Prostate gland (tissue), 2 donors: ENCODE measurements around the gene USP43. TPM values are rescaled to one million over a fixed set of nuclear protein-coding genes. Genes with fewer than 3 reads are reported as not detected.

Experiments
- DNase-seq: peaks from one replicate; pipeline ENCODE4 v3.0.0-alpha.2; 2019; ENCODE audit warnings: low spot score
- H3K27ac ChIP-seq, 2 donors: fragments of 200-600 bp; sonication (generic); 2 replicates each; pipeline ENCODE4 v1.5.1; 2017 to 2019
- H3K27me3 ChIP-seq: fragments of 200-600 bp; sonication (generic); replicated peaks from 2 replicates; pipeline ENCODE4 v1.5.1; 2019; ENCODE audit not compliant: insufficient read depth
- H3K36me3 ChIP-seq, 2 donors: fragments of 200-600 bp; sonication (generic); 1 replicate in 1 of 2; 2 replicates in 1 of 2; pipeline versions ENCODE4 v1.5.1 to v1.8.1; 2017 to 2019
- H3K4me1 ChIP-seq: fragments of 200-600 bp; sonication (generic); replicated peaks from 2 replicates; pipeline ENCODE4 v1.5.1; 2019
- H3K4me3 ChIP-seq, 2 donors: fragments of 200-600 bp; sonication (generic); 2 replicates each; pipeline ENCODE4 v1.5.1; 2017 to 2019
- H3K9me3 ChIP-seq: fragments of 200-600 bp; sonication (generic); 2 replicates; pipeline ENCODE4 v1.5.1; 2017
- CTCF ChIP-seq, 4 experiments: fragments of 200-600 bp in 2 of 4; fragments of 450-650 bp in 2 of 4; sonication (generic) in 2 of 4; IDR thresholded peaks; 1 replicate in 3 of 4; 2 replicates in 1 of 4; pipeline ENCODE4 v1.5.1; 2016 to 2019; ENCODE audit warnings: antibody characterized with exemption in 4 of 4, mild to moderate bottlenecking in 2 of 4, moderate library complexity in 2 of 4
- POLR2A ChIP-seq: fragments of 450-650 bp; IDR thresholded peaks from one replicate; pipeline ENCODE4 v1.6.1; 2016; ENCODE audit warnings: antibody characterized with exemption, mild to moderate bottlenecking
- POLR2AphosphoS5 ChIP-seq: sonication (generic); formaldehyde crosslinking; IDR thresholded peaks from one replicate; pipeline ENCODE4 v1.6.1; 2017; ENCODE audit warnings: antibody characterized with exemption
- WGBS: methylation state at CpG from one replicate; pipeline ENCODE4 v1.1.5; 2018; 5-methylcytosine and 5-hydroxymethylcytosine counted together
- intact Hi-C: fragments of 100-400 bp; cut with DNase I; formaldehyde crosslinking; loops from one replicate; pipeline ENCODE4 v1.14.2; 2022
- total RNA-seq, 2 donors: library from RNA; depleted of rRNA; stranded (reverse); fragments of >200 nt; gene quantifications; one replicate each; pipeline ENCODE4 v1.1.0, GENCODE V29; 2016

USP43 gene
- total RNA-seq, 2 donors from 2014 or later, result 28.2 to 33.2 TPM

GRCh38 chr17:9612006-9612405 lies 33.3 kb upstream of the USP43 start:
- WGBS, result 73% methylated on average over 9 of the region's 9 CpGs

GRCh38 chr17:9615486-9615885 lies 29.8 kb upstream of the USP43 start:
- intact Hi-C loops, result no loop called here

More at GRCh38 chr17:9612006-9612405, 33.3 kb upstream of the USP43 start:
- no peak overlapping the region for H3K27ac ChIP-seq
- H3K27me3 ChIP-seq, result no peaks in the 10 kb centered on the region
- no peaks in the 10 kb centered on the region for H3K36me3 ChIP-seq
- TF ChIP-seq POLR2A (no peak), POLR2AphosphoS5 (no peak), CTCF (IDR thresholded peaks at IDR 0.05) (no peak)
- no peaks in the 10 kb centered on the region for H3K4me1 ChIP-seq
- H3K9me3 ChIP-seq, result no peaks in the 10 kb centered on the region
- no peak overlapping the region for H3K4me3 ChIP-seq
- intact Hi-C loops, result no loop called here
- DNase-seq, result no peak

GRCh38 chr17:9622961-9623360 lies 22.4 kb upstream of the USP43 start:
- Histone ChIP-seq H3K4me3 (no peak overlapping the region), H3K27me3 (no peaks in the 10 kb centered on the region), H3K4me1 (no peaks in the 10 kb centered on the region), H3K27ac (no peak overlapping the region), H3K36me3 (no peaks in the 10 kb centered on the region), H3K9me3 (no peaks in the 10 kb centered on the region)
- no peak for TF ChIP-seq CTCF (IDR thresholded peaks at IDR 0.05)
- TF ChIP-seq POLR2A, result no peak
- TF ChIP-seq POLR2AphosphoS5, result no peak
- no peak for DNase-seq
- intact Hi-C loops, result no loop called here

More at GRCh38 chr17:9615486-9615885, 29.8 kb upstream of the USP43 start:
- no peaks in the 10 kb centered on the region for H3K36me3 ChIP-seq
- H3K9me3 ChIP-seq, result no peaks in the 10 kb centered on the region
- no peaks in the 10 kb centered on the region for H3K27me3 ChIP-seq
- no peak overlapping the region for H3K4me3 ChIP-seq
- no peak for DNase-seq
- WGBS, result 43% methylated on average over 2 of the region's 2 CpGs
- H3K27ac ChIP-seq, result no peak overlapping the region
- no peak for TF ChIP-seq POLR2A
- no peak for TF ChIP-seq CTCF (IDR thresholded peaks at IDR 0.05)
- no peak for TF ChIP-seq POLR2AphosphoS5
- H3K4me1 ChIP-seq, result no peaks in the 10 kb centered on the region

- Histone ChIP-seq H3K9me3 (no peaks in the 10 kb centered on the region), H3K27ac (no peak overlapping the region), H3K27me3 (no peaks in the 10 kb centered on the region), H3K4me1 (no peaks in the 10 kb centered on the region), H3K4me3 (no peak overlapping the region), H3K36me3 (no peaks in the 10 kb centered on the region)
- no peak for DNase-seq
- WGBS, result 84% methylated on average over 10 of the region's 10 CpGs
- TF ChIP-seq POLR2A, result no peak
- TF ChIP-seq POLR2AphosphoS5, result no peak
- TF ChIP-seq CTCF (IDR thresholded peaks at IDR 0.05), result no peak
- intact Hi-C loops, result no loop called here
Measured at GRCh38 chr17:9628509-9628908, 16.8 kb upstream of the USP43 start.

- Histone ChIP-seq H3K9me3 (no peaks in the 10 kb centered on the region), H3K4me1 (no peaks in the 10 kb centered on the region), H3K27me3 (no peaks in the 10 kb centered on the region), H3K27ac (no peak overlapping the region), H3K36me3 (no peaks in the 10 kb centered on the region), H3K4me3 (no peak overlapping the region)
- no peak for DNase-seq
- no peak for TF ChIP-seq CTCF (IDR thresholded peaks at IDR 0.05)
- no peak for TF ChIP-seq POLR2AphosphoS5
- TF ChIP-seq POLR2A, result no peak
- intact Hi-C loops, result no loop called here
- 93% methylated on average over 11 of the region's 11 CpGs for WGBS
Measured at GRCh38 chr17:9632741-9633140, 12.6 kb upstream of the USP43 start.
